ENCODE measurements around the gene EXOC3.

- TF ChIP-seq CTCF (IDR thresholded peaks at IDR 0.05) (no peak), POLR2A (IDR thresholded peaks at IDR 0.05) (no peak)
Observed at GRCh38 chr5:515273-515836, 72.4 kb downstream of the EXOC3 start.
